Measurements from ENCODE around the gene MYRFL.

Gene MYRFL

DNA sequence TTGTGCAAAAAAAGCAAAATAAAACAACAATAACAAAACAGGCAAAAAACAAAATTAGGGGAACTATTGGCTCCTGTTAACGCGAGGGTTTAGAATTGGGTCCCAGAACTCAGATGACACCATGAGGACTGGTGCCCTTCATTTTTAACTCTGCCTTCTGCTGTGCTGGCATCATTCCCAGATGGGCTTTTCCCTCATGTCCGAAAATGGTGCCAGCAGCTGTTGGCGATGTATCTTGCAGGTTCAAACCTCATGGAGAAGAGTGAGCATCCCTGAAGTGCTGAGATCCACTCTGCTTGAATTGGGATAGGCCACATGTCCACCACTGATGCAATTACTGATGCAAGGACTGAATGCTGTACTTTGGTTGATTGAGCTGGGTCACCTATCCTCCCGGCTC is 61.1 kb downstream of the MYRFL start:
- H3K4me3 ChIP-seq (ENCODE audit: control insufficient read depth, low read depth, low read length): no peak overlapping the region
- TF ChIP-seq, protein P1, sequence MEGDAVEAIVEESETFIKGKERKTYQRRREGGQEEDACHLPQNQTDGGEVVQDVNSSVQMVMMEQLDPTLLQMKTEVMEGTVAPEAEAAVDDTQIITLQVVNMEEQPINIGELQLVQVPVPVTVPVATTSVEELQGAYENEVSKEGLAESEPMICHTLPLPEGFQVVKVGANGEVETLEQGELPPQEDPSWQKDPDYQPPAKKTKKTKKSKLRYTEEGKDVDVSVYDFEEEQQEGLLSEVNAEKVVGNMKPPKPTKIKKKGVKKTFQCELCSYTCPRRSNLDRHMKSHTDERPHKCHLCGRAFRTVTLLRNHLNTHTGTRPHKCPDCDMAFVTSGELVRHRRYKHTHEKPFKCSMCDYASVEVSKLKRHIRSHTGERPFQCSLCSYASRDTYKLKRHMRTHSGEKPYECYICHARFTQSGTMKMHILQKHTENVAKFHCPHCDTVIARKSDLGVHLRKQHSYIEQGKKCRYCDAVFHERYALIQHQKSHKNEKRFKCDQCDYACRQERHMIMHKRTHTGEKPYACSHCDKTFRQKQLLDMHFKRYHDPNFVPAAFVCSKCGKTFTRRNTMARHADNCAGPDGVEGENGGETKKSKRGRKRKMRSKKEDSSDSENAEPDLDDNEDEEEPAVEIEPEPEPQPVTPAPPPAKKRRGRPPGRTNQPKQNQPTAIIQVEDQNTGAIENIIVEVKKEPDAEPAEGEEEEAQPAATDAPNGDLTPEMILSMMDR (IDR thresholded peaks at IDR 0.05; ENCODE audit: control insufficient read depth, insufficient read depth, low read depth, low read length, missing control alignments): no peak
- DNase-seq (ENCODE audit: low read depth): no peak

DNA sequence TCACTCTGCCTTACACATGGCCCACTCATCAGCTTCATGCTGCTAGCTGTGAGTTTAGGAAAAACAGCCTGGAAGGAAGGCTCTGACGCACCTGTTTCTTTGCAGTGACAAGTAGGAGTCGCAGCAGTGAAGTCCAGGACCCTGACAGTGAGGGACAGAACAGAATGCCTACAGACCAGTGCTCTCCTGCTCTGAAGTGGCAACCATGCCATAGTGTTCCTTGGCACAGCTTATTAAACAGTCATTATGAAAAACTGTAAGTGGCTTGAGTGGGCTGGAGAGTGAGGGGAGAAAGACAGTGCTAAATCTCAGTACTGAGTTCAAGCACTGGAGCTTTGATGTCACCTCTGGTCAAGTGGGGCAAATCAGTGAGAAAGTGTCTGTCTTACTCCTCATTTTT is 61.7 kb downstream of the MYRFL start:
- H3K4me3 ChIP-seq (ENCODE audit: control insufficient read depth, low read depth, low read length): no peak overlapping the region
- no peak for DNase-seq (ENCODE audit: low read depth)
- TF ChIP-seq, protein P1 (IDR thresholded peaks at IDR 0.05; ENCODE audit: control insufficient read depth, insufficient read depth, low read depth, low read length, missing control alignments): no peak

DNA sequence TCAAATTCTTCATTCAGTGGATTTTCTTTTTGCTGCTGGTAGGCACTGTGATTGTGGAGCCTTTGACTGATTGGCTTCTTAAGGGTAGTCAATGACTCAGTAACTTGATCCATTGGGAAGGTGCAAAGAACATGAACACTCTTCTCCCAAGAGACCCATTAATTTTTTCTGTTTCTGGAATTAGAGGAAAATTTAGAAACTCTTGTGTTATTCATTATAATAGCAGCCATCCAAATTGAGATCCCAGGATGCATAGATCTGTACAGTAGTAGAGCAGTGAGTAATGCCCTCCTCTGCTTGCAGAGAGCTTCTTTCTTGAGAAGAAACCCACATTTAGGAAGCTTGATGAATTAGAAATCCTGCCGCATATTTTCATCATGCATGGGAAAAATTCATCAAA is 63.9 kb downstream of the MYRFL start:
- no peak overlapping the region for H3K4me3 ChIP-seq (ENCODE audit: control insufficient read depth, low read depth, low read length)
- DNase-seq (ENCODE audit: low read depth): no peak
- TF ChIP-seq, protein P1 (IDR thresholded peaks at IDR 0.05; ENCODE audit: control insufficient read depth, insufficient read depth, low read depth, low read length, missing control alignments): no peak

DNA sequence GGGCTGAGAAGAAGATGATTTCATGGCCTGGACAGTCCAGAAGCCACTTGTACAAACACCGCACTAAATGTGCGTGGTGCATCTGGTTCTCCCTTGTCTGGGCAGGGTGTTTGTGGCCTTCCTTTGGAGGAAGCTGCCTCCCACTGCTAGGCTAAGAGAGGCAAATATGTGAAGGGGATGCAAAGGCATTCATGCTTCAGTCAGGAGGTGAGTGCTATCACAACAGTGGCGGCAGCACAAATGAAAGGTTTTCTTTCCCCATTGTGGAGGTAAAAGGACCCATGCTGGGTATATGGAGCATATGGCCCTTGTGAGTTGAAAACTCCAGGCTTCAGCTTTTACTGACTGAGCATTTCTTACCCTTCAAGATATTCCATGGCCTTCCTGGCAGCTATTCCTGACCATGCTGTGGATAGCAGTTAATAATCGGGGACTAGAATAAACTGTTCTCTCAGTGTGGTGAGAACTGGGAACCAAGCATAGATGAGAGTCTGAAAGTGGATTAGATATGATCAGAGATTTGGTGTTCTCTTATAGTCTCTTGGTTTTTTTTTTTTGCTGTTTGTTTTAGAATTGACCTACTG is 69.9 kb downstream of the MYRFL start:
- TF ChIP-seq, protein P1 (IDR thresholded peaks at IDR 0.05; ENCODE audit: control insufficient read depth, insufficient read depth, low read depth, low read length, missing control alignments): no peak

DNA sequence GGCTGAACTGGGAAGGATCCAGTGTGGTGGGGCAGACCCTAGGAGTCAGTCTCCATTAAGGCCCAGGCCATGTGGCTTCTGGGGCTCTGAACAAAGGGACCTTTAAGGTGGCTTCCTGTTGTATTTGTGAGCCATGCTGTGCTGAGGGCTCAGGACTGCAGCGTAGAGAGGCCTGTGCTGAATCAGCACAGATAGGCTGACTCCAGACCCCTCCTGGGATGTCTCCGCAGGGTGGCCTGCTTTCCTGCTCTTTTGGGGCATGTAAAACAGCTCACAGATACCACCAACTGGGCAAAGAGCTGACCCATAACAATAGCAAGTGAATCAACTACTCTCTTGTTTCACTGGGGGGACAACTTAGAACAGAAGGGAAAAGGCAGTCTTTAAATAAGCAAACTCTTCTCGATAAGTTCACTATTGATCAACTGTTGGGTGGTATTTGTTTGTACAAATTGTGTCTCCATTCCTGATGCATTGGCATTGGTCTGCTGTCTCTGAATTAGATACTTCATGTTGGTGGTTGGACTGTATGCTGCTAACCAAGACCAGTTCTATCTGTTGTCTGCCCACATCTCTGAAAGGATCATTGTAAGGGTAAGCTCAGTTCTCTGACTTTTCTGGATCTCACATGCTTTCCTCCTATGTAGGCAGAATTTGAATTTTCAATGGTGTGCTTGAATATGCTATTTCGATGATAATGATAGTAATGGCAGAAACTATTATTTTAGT is 71.8 kb downstream of the MYRFL start:
- TF ChIP-seq, protein P1 (IDR thresholded peaks at IDR 0.05; ENCODE audit: control insufficient read depth, insufficient read depth, low read depth, low read length, missing control alignments): no peak
- H3K4me3 ChIP-seq (ENCODE audit: control insufficient read depth, low read depth, low read length): no peak overlapping the region
- no peak for DNase-seq (ENCODE audit: low read depth)

More for the DNA sequence above, 69.9 kb downstream of the MYRFL start:
- DNase-seq (ENCODE audit: low read depth): no peak
- H3K4me3 ChIP-seq (ENCODE audit: control insufficient read depth, low read depth, low read length): no peak overlapping the region

DNA sequence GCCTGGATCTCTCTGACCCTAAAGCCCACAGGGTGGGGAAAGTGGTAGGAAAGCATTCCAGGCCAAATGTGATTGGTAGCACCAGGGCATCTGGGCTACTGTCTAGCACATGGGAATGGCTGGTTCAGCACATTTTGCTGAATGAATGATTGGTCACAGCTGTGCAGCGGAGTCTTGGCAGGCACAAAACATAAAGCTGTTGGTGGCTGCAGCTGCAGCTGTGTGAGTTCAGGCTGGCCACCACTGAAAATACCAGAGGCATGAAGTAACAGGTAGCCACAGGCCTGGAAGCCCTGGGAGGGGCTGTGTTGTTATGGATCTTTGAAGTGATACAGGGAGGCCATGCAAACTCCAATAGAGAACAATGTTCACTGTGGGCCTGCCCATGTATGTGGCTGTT is 72.7 kb downstream of the MYRFL start:
- no peak overlapping the region for H3K4me3 ChIP-seq (ENCODE audit: control insufficient read depth, low read depth, low read length)
- peak; percentile 58 for DNase-seq (ENCODE audit: low read depth)
- TF ChIP-seq, protein P1 (IDR thresholded peaks at IDR 0.05; ENCODE audit: control insufficient read depth, insufficient read depth, low read depth, low read length, missing control alignments): no peak

All from AG09309 (cell line).